ENCODE measurements around the gene XPO6.

DNA sequence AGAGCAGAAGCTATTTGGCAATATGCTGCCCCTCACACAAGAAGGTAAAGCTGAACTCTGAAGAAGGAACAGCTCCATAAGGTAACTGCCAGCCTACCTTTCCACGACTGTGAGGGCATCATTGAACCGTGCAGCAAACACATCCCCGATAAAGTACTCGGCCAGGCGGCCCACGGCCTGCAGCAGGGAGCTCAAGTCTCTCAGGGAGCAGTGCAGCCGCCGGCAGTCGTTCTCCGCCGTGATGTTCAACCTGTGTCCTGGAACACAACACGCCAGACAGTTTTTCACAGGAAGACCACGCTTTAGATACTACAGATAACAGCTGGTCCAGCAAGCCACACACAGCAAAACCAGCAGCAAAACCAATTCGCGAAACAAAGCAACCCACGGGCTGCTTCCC is 86.2 kb downstream of the XPO6 start:
- TF ChIP-seq POLR2A (IDR thresholded peaks at IDR 0.05), result no peak
- TF ChIP-seq, protein P1, sequence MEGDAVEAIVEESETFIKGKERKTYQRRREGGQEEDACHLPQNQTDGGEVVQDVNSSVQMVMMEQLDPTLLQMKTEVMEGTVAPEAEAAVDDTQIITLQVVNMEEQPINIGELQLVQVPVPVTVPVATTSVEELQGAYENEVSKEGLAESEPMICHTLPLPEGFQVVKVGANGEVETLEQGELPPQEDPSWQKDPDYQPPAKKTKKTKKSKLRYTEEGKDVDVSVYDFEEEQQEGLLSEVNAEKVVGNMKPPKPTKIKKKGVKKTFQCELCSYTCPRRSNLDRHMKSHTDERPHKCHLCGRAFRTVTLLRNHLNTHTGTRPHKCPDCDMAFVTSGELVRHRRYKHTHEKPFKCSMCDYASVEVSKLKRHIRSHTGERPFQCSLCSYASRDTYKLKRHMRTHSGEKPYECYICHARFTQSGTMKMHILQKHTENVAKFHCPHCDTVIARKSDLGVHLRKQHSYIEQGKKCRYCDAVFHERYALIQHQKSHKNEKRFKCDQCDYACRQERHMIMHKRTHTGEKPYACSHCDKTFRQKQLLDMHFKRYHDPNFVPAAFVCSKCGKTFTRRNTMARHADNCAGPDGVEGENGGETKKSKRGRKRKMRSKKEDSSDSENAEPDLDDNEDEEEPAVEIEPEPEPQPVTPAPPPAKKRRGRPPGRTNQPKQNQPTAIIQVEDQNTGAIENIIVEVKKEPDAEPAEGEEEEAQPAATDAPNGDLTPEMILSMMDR (IDR thresholded peaks at IDR 0.05), result no peak
